ENCODE results near the gene MCM8. TPM values are rescaled to one million over a fixed set of nuclear protein-coding genes. Genes with fewer than 3 reads are reported as not detected.

Gene MCM8
- total RNA-seq, 1 donor from 2014 or later, result 16.1 TPM

- no peak overlapping the region for H3K4me3 ChIP-seq (ENCODE audit: low read depth, low read length)
- DNase-seq (ENCODE audit: low read depth), result no peak
- TF ChIP-seq, protein P1, sequence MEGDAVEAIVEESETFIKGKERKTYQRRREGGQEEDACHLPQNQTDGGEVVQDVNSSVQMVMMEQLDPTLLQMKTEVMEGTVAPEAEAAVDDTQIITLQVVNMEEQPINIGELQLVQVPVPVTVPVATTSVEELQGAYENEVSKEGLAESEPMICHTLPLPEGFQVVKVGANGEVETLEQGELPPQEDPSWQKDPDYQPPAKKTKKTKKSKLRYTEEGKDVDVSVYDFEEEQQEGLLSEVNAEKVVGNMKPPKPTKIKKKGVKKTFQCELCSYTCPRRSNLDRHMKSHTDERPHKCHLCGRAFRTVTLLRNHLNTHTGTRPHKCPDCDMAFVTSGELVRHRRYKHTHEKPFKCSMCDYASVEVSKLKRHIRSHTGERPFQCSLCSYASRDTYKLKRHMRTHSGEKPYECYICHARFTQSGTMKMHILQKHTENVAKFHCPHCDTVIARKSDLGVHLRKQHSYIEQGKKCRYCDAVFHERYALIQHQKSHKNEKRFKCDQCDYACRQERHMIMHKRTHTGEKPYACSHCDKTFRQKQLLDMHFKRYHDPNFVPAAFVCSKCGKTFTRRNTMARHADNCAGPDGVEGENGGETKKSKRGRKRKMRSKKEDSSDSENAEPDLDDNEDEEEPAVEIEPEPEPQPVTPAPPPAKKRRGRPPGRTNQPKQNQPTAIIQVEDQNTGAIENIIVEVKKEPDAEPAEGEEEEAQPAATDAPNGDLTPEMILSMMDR (conservative IDR thresholded peaks at IDR 0.05; ENCODE audit: low read depth, low read length), result no peak
Measured at GRCh38 chr20:6036213-6036612, 85.8 kb downstream of the MCM8 start.

- TF ChIP-seq, protein P1 (conservative IDR thresholded peaks at IDR 0.05; ENCODE audit: low read depth, low read length), result no peak
- no peak overlapping the region for H3K4me3 ChIP-seq (ENCODE audit: low read depth, low read length)
Measured at GRCh38 chr20:6037082-6037481, 86.6 kb downstream of the MCM8 start.

DNA sequence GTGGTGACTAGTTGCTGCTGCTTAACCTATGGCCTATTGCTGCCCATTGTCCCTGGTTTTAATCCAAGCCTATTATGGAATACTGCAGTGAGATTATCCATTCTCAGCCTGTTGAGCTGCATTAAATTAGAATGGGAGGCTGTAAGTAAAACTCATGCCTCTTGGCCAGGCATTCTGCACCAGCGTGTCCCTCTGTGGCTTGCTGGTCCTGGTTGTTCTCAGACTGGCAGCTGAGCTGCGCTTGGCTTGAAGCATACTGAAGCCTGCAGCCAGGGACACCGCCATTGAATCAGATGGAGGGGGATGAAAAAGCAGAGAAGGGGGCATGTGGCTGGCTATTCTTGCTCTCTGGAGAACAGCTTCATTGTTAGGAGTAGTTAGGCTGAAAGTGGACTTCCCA, 87.8 kb downstream of the MCM8 start:
- H3K4me3 ChIP-seq (ENCODE audit: low read depth, low read length), result no peak overlapping the region
- TF ChIP-seq, protein P1 (conservative IDR thresholded peaks at IDR 0.05; ENCODE audit: low read depth, low read length), result no peak
- no peak for DNase-seq (ENCODE audit: low read depth)

More at GRCh38 chr20:6037082-6037481, 86.6 kb downstream of the MCM8 start:
- DNase-seq (ENCODE audit: low read depth), result no peak

- TF ChIP-seq, protein P1 (conservative IDR thresholded peaks at IDR 0.05; ENCODE audit: low read depth, low read length), result no peak
- no peak for DNase-seq (ENCODE audit: low read depth)
- no peak overlapping the region for H3K4me3 ChIP-seq (ENCODE audit: low read depth, low read length)
Measured at GRCh38 chr20:6039766-6040165, 89.3 kb downstream of the MCM8 start.

- TF ChIP-seq, protein P1 (conservative IDR thresholded peaks at IDR 0.05; ENCODE audit: low read depth, low read length), result no peak
- DNase-seq (ENCODE audit: low read depth), result no peak
- H3K4me3 ChIP-seq (ENCODE audit: low read depth, low read length), result no peak overlapping the region
Measured at GRCh38 chr20:6040540-6040939, 90.1 kb downstream of the MCM8 start.

- no peak overlapping the region for H3K4me3 ChIP-seq (ENCODE audit: low read depth, low read length)
- no peak for DNase-seq (ENCODE audit: low read depth)
- TF ChIP-seq, protein P1 (conservative IDR thresholded peaks at IDR 0.05; ENCODE audit: low read depth, low read length), result no peak
Measured at GRCh38 chr20:6040958-6041807, 90.7 kb downstream of the MCM8 start.

- no peak overlapping the region for H3K4me3 ChIP-seq (ENCODE audit: low read depth, low read length)
- DNase-seq (ENCODE audit: low read depth), result no peak
- TF ChIP-seq, protein P1 (conservative IDR thresholded peaks at IDR 0.05; ENCODE audit: low read depth, low read length), result no peak
Measured at GRCh38 chr20:6041808-6042265, 91.4 kb downstream of the MCM8 start.

Data from epithelial cell of proximal tubule (primary cell).